ENCODE results near the gene YBEY. TPM values are rescaled to one million over a fixed set of nuclear protein-coding genes. Genes with fewer than 3 reads are reported as not detected.

YBEY gene
- total RNA-seq, 1 donor from 2014 or later, result 5.3 TPM

DNA sequence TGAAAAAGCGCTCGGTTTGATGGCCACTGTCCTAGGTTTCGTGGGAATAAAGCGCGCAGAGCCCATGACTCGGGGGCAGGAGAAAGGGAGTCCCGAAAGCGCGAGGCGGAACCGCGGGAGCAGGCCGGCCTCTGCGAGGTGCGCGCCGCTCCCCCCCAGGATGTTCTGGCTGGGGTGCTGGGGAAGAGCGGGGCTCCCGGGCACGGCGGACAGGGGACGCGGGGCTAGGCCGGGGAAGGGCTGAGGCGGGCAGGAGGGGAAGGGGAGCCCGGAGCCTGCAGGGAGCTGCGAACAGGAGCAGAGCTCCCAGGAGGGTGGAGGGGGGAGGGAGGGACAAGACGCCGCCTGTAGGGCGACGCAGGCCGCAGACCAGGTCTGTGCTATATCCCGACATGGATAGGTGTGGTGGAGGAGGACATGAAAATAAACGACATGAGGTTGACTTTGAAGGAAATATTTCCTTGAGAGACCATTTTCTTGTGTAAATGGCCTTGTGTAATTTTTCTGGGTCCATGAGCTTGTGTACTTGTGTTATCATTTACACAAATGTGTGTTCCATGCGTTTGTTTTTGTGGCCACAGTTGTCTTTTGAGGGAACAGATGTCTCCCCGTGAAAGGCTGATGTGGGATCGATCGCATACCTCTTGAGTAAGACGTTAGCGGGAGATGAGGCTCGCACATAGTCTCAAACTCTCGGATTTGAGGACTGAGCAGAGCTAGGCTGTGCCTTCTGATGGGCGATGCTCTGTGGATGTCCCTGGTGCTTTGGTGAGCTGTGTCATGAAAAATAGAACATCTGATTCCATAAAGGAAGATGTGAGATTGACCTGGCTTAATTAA, 39.2 kb downstream of the YBEY start:
- DNase-seq (ENCODE audit: low read depth in 2 of 2), result peak in 1 of 2 donors; percentile 62

DNA sequence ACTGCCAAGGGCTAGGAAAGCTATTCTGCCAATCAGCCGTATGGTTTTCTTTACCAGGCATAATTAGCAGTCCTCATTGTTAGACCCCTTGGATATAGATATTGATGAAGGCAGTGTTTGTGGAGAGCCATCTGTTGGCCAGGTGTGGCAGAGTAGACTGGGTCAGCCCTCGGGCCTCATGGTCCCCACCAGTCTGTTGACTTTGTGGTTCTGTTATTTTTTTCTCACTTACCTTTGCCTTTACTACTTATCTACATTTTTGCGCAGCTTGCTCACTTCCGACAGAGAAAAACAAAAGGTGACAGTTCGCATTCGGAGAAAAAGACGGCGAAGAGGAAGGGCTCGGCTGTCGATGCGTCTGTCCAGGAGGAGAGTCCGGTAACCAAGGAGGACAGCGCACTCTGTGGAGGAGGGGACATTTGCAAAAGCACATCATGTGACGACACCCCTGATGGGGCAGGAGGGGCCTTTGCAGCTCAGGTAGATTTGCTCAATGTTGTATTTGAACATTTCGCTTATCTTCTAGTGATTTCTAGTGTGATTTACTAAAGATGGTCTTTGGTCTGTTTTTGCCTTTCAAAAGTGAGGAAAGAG, 40.1 kb downstream of the YBEY start:
- no peak for DNase-seq (ENCODE audit: low read depth in 2 of 2)

DNA sequence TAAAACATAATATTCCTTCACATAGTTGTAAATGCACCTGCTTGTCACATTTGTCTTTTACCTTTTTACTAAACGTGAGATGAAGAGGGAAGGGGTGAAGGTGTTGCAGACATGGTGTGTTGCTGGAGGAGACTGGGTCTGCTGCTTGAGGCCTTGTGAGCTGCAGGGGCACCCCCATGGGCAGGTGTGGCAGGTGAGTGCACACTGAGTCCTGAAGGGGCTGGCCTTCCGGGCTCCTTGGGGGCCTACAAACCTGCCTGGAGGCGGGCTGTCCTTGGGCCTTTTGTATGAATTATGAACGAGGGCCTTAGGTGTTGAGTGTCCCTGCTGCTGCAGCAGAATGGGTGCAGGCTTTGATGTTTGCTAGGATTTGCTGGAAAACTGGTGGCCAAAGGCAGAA, 41.6 kb downstream of the YBEY start:
- no peak for DNase-seq (ENCODE audit: low read depth in 2 of 2)

DNA sequence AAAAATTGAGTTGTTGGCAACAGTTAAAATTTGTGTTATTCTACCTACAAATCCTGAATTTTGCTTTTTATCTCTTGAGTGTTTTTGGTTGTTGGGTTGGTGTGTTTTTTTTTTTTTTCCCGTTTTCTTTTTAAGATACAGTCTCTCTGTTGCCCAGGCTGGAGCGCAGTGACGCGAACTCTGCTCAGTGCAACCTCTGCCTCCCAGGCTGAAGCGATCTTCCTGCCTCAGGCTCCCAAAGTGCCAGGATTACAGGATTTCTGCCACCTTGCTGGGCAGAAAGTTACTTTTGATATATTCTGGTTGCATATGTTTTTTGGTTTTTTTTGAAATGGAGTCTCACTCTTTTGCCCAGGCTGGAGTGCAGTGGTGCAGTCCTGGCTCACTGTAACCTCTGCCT, 42.0 kb downstream of the YBEY start:
- no peak for DNase-seq (ENCODE audit: low read depth in 2 of 2)

DNA sequence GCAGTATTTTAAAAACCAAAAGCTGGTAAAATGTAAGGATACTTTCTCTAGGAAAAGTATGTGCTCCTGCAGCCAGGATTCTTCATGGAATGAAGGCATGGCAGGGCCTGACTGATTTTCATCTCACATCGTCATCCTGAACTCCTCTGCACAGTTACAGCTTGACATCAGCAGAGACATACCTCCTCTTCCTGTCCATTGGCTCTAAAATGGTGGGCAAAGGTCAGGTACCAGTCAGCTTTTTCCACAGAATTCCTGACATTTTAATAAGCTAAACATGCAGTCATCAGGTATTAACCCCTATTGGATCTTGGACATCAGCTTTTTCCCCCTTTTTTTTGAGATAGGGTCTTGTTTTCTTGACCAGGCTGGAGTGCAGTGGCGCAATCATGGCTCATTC, 43.7 kb downstream of the YBEY start:
- DNase-seq (ENCODE audit: low read depth in 2 of 2), result peak in 1 of 2 donors; percentile 30

DNA sequence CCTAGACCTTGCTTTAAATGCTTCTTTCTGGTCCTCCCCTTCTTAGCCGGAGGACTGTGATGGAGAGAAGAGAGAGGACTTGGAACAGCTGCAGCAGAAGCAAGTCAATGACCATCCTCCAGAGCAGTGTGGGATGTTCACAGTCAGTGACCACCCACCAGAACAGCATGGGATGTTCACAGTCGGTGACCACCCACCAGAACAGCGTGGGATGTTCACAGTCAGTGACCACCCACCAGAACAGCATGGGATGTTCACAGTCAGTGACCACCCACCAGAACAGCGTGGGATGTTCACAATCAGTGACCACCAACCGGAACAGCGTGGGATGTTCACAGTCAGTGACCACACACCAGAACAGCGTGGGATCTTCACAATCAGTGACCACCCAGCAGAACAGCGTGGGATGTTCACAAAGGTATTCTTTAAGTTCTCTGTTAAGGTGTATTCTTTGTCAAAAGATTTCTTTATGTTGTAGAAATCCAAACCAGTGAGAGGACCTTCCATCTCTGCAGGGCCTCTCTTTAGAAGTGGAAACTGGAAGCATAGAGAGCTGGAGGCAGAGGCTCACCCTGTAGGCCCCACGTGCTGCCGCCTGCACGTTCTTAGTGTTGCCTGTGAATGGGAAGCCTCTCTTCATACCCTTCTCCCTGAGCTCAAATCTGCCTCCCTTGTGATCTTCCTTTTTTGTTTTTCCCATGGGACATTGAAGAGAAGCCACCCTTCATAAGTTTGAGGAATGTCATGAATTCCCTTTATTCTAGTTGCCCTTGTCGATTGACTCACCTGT, 48.4 kb downstream of the YBEY start:
- DNase-seq (ENCODE audit: low read depth in 2 of 2), result no peak

DNA sequence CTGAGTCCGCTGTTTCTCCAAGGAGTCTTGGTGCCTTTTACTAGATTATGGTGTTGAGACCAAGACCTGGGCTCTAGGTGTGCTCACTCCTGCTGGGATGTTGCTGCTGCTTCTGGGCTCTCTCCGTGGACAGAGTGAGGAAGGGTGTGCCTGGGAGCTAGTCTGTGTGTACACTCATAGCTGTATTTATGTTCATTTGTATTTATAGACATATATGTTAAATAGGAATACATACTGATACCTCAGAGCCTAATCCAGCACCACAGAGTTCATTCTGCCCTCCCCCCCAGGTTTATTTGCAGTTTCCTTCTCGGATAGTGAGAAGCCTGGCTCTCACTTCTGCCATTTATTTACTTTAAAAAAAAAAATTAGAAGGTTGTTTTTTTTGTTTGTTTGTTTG, 50.5 kb downstream of the YBEY start:
- DNase-seq (ENCODE audit: low read depth in 2 of 2), result no peak

DNA sequence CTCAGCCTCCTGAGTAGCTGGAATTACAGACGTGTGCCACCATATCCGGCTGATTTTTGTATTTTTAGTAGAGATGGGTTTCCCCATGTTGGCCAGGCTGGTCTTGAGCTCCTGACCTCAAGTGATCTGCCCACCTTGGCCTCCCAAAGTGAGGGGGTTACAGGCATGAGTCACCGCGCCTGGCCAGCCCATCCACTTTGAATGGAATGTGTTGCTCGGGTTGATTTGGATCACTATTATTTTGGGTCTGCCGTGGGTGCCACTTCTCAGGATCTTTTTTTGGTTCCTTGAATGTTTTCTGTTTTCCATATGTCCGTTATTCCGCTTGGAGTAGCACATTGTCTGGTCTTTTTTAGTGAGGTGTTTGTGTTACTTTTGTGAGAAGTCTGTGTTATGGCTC, 54.9 kb downstream of the YBEY start:
- DNase-seq (ENCODE audit: low read depth in 2 of 2), result no peak

DNA sequence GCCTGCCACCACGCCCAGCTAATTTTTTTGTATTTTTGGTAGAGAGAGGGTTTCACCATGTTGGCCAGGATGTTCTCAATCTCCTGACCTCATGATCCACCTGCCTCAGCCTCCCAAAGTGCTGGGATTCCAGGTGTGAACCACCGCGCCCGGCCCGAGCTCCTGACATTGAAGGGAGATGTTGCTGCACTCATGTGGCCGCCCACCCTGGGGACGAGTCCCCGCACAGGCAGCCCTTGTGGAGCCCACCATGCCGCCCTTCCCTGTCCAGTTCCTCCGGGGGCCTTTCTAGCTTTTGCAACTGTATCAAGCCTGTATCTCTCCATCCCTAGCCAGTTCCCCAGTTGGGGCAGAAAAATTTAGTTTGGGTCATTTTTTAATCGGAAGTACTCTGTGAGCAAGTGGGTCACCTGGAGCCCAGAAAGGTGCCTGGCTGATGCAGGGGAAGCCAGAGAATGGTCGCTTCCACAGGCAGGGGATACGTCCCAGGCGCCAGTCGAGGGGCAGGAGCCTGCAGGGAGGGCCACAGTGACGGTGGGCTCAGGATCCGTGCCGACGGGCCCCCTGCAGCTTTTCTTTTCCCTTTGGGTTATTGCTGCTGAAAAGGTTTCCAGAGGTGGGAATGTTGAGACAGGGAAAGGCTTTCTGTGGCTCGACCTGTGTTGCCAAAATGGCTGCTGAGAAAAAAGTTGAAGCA, 58.2 kb downstream of the YBEY start:
- no peak for DNase-seq (ENCODE audit: low read depth in 2 of 2)

DNA sequence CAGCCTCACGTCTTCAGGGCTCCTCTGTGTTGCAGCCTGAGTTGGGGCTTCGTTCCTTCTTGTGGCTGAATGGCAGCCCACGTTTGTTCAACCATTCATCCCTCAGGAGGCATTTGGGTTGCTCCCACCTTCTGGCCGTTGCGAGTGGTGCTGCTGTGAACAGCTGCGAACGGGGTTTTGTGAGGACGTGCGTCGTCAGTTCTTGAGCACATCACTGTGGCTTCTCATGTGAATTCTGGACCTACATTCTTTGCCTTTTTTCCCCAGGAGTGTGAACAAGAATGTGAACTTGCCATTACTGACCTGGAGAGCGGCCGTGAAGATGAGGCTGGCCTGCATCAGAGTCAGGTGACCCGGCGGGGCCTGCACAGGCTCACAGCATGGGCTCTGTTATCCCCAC, 59.7 kb downstream of the YBEY start:
- DNase-seq (ENCODE audit: low read depth in 2 of 2), result no peak

DNA sequence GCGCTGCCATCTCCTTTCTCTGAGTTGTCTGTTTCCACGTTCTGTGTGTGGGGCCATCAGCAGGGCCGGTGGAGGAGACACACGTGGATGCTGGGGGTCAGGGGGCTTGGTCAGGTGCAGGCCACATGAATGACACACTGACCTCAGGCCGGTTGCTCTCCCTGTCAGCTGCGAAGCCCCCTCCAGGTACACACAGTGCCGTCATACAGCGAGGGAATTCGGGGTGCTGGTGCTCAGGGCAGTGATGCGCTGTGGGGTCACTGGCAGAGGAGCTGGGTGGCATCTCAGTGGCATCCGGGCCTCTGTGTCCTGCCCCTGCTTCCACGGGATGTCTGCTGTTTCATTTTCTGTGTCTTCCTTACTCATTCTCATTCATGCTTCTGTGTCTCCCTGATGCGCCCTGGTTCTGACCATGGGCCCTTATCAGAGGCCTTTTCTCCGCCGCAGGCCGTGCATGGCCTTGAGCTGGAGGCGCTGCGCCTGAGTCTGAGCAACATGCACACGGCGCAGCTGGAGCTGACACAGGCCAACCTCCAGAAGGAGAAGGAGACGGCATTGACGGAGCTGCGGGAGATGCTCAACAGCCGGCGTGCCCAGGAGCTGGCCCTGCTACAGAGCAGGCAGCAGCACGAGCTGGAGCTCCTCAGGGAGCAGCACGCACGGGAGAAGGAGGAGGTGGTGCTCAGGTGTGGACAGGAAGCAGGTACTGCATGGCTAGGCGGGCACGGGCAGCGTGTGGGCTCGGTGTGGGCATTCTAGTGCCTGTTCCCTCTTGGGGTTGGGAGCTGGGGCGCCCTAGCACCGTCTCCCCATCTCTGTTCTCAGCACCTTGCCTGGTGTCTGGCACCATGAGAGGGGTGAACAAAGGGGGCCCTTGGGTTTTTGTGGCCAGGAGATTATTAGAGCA, 60.4 kb downstream of the YBEY start:
- DNase-seq (ENCODE audit: low read depth in 2 of 2), result no peak

DNA sequence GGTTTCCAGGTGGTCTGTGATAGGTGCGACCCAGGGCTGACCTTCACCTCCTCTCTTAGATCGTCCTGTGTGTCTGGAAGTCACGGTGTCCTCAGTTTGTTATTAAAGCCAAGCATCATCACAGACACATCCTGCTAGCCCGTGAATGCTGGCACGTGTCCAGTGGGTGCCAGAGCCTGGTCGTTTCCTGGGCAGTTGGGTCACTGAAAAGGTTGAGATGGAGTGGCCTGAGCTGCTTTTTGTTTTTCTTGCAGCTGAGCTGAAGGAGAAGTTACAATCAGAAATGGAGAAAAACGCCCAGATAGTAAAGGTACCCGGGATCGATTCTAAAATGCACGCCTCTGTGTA, 61.0 kb downstream of the YBEY start:
- peak in 1 of 2 donors; percentile 51 for DNase-seq (ENCODE audit: low read depth in 2 of 2)

Other genes with a start within 250 kb of the YBEY start
- gene COL6A2, start 188.2 kb upstream of the YBEY start, total RNA-seq, result 6.5 and 46.0 TPM in 2 replicates
- 0.13 TPM in 1 of 2 replicates, not detected in the other for gene FTCD, start 130.8 kb upstream of the YBEY start, total RNA-seq
- gene SPATC1L, start 101.9 kb upstream of the YBEY start, total RNA-seq, result 2.1 and 4.8 TPM in 2 replicates
- 55.0 and 61.0 TPM in 2 replicates for gene LSS, start 57.6 kb upstream of the YBEY start, total RNA-seq
- 51.2 and 69.3 TPM in 2 replicates for gene MCM3AP, start 731 bp upstream of the YBEY start, total RNA-seq
- 2.0 and 3.3 TPM in 2 replicates for gene C21orf58, start 37.5 kb downstream of the YBEY start, total RNA-seq
- gene PCNT, start 37.8 kb downstream of the YBEY start, total RNA-seq, result 14.0 and 14.9 TPM in 2 replicates
- gene DIP2A, start 172.5 kb downstream of the YBEY start, total RNA-seq, result 19.0 and 27.8 TPM in 2 replicates